ENCODE measurements around the gene CMTM8.

CMTM8 gene

DNA sequence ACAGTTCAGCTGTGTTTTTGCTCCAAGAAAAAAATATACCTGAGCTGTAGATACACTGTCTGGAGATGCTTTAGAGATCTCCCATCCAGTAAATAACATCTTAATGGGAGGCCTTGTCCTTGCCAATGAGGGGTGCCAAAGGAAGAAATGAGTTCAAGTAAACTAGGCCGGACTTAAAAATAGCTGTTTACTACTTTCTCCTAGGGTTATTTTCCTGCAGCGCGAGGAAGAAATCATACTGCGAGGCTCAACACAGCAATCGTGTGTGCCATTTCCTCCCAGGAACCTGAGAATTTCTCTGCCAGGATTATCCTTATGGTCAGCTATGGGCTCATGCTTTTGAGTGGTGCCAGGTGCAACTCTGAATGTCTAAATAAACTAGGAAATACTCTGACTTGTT is 71.9 kb downstream of the CMTM8 start:
- DNase-seq = peak; percentile 40

DNA sequence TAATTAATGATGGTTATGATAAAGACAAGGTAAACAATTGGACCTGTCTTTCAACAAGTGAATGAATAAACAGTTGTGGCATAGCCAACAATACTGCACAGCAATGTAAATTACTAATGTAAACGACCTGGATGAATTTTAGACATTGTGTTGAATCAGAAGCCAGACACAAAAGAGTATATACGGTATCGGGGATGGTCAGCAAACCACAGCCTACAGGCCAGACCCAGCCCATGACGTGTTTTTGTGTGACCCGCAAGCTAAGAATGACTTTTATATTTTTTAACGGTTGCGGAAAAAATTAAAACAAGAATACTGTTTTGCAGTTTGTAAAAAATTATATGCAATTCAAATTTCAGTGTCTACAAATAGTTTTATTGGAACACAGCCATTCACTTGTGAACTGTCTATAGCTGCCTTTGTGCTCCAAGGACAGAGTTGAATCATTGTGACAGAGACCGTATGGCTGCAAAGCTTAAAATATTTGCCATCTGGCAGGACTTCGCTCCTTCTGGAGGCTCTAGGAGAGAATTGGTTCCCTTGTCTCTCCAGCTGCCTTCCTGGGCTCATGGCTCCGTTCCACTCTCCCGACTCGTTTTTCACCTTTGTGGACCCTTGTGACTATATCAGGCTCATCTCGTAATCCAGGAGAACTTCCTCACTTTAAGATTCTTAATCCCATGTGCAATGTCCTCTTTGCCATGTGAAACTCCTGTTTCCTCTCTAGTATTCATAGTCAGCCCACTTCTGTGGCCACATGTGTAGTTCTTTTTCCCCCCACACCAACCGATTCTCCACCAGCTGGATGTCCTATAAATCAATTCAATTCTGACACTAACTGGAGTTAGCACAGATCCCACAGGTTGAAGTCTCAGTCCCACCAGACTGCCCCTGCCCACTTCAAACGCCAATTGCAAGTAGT is 72.7 kb downstream of the CMTM8 start:
- peak; percentile 36 for DNase-seq

DNA sequence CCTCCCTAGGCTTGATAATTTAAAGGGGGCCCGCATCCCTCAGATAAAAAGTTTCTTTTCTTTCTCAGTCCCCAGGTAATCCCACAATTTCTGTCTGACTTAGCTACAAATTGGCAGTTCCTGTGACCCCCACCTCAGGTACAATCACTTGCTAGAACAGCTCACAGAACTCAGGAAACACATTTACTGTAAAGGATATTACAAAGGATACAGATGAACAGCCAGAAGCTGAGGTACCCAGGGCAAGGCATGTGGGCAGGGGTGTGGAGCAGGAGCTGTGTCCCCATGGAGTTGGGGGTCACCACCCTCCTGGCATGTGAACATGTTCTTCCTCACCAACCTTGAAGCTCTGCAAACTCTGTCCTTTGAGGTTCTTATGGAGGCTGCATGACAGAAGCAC is 73.8 kb downstream of the CMTM8 start:
- DNase-seq = no peak

- DNase-seq = no peak
These were observed 74.7 kb downstream of the CMTM8 start for GRCh38 chr3:32313169-32313568.

DNA sequence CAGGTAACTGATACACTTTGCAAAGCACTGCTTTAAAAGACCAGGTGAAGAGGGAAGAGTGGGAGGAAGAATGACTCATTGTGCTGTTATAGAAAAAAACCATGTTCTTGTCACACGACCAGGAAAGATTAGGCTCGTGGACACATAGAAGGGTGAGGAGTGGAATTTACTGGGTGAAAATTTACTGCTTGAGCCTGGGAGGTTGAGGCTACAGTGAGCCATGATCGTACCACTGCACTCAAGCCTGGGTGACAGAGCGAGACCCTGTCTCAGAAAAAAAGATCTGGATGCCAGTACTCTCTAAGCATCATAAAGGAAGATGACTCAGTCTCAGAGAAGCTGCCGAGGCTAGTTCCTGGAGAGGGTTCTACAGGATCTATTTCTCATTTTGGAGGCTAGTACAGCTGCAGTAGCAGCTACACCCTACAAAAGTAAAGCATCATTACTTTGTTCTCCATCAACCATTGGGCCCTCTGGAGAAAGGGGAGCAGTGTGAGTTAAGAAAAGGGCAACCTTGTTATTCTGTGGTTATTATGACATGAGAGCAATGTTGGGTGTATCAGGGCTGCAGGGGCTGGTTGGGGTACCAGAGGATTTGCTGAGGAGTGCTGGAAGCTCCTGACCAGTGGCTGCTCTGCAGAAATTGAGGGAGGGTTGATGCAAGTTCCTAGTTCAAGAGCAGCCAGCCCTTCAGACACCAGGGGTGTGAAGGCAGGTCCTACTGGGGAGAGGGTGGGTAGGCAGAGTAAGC is 75.4 kb downstream of the CMTM8 start:
- no peak for DNase-seq

DNA sequence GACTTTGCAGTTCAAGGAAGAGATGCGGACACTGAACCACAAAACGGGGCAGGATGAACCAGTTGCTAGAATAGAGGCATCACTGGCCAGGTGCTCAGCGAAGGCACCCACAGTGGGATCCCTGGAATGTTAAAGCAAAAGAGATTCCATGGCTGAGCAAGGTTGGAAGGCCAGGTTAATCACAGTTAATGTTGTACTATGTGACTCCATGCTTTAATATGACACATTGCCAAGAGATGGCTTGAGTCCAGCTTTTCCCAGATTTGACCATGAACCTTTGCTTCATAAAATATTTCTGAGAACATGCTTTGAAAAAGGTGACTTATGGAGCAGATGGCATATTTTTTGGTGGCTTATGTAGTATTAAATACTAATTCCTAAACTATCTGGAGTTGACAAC is 77.0 kb downstream of the CMTM8 start:
- DNase-seq = no peak

DNA sequence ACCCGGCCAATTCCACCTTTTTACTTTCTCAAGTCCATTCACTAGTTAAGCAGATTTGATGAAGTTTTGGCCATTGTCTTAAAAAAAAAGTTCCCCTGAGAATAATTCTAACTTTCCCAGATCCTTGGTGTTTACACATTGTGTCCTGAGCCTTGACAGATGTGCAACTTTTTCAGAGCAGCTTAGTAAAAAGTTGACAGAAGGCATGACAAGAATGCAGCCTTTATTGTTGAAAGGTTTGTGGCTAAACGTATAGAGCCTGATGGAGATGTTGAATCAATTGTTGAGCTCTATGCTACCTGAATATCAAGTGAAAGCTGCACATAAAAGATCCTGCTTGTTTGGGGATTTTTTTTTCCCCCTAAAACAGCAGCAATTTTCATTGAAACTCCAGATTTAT is 77.8 kb downstream of the CMTM8 start:
- DNase-seq = no peak

DNA sequence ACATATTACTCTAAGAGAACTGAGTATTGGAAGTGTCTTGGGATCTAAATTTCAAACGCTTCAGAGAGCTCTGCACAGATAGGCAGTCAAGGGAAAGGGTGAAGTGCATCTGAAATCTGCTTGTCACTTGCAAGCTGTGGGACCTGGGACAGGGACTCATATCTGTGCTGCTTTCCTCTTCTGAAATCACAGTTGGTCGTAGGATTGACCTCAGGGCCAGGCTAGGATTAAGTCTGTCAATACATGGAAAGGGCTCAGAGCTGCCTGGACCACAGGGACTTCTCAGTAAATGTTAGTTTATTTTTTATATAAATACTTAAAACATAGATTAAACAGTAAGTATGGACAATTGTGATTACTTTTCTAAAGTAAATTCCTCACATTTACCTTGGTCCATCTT is 78.5 kb downstream of the CMTM8 start:
- DNase-seq = no peak

DNA sequence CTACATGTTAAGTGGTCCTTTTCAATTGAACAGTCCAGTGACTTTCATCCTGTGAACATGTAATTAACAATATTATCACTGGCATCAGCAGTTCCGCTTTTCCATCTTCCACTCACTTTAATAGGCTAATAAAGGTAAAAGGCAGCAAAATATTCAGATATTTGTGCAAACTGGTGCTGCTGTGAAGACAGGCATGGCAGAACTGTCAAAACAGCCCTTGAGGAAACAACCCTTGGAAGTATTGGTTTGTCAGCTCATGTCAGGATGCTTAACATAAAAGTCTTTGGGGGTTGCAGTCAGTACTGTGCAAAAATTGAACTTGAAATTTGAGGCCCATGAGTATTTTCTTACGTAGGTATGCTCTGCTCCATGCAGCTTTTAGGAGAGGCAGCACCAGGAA is 81.1 kb downstream of the CMTM8 start:
- DNase-seq = no peak

DNA sequence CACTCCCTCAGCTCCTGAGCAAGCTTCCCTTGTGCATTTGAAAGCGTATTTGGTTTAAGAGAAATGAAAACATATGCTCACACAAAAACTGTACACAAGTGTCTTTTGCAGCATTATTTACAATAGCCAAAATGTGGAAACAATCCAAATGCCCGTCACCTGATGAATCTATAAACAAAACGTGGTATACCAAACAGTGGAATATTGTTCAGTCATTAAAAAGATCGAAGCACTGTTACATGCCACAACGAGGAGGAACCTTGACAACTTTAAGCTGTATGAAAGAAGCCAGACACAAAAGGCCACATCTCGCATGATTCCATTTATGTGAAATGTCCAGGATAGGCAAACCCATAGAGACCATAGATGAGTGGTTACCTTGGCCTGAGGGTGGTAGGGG is 81.6 kb downstream of the CMTM8 start:
- no peak for DNase-seq

GRCh38 chr3:32321095-32321790 is 82.8 kb downstream of the CMTM8 start:
- no peak for DNase-seq

DNA sequence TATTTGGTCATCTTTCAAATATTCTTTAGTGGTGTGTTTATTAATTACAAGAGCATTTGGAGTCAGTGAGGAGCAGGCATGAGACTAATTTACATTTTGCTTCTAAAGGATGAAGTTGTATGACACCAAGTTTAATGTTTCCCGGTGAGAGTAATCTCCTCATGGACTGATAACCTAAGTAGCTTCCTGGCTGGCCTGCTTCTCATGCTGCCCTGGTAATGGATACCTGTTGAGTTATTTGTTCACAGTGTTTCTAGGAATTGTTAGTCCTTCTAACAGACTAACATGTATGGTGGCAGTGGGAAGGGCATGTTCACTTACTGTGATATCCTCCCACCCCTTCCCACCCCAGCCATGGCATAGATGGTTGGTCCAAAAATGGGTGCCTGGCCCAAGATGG is 83.8 kb downstream of the CMTM8 start:
- DNase-seq = no peak

- no peak for DNase-seq
These were observed 85.1 kb downstream of the CMTM8 start for GRCh38 chr3:32323604-32324003.

DNA sequence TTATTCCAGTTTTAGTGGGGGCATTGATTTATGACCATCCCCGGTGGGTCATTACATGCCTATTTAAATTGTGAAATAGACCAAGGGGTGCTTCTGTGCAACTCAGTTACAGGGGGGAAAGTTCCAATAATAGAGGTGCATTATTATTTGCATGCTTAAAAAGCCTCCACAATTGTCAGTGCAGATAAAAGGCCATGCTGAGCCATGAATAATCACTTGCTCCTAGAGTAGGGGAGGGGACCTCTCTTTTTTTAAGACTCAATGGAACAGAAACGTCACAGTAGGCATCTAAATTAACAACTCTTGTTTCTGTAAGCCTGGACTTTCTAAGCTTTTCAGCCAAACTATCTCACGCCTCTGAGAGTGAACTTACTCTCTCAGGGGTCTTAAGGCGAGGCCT is 86.7 kb downstream of the CMTM8 start:
- DNase-seq = no peak

DNA sequence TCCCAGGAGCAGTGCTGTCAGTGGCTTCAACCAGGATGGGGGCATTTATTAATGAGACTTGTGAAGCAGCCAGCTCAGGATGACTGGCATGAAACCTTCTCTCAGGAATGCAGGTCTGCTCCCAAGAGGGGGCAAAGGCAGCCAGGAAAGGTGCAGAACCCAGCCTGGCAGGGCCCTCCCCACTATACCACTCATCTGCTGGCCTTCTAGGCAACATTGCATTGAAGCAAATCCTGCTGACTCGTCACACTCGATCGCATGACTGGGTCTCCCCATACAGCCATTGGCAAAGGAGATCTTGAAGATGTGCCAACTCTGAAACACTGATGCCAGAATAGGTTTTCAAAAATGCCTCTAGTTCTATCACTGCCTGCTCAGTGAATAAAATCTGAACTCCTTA is 87.4 kb downstream of the CMTM8 start:
- DNase-seq = no peak

GRCh38 chr3:32326795-32327194 is 88.3 kb downstream of the CMTM8 start:
- no peak for DNase-seq

DNA sequence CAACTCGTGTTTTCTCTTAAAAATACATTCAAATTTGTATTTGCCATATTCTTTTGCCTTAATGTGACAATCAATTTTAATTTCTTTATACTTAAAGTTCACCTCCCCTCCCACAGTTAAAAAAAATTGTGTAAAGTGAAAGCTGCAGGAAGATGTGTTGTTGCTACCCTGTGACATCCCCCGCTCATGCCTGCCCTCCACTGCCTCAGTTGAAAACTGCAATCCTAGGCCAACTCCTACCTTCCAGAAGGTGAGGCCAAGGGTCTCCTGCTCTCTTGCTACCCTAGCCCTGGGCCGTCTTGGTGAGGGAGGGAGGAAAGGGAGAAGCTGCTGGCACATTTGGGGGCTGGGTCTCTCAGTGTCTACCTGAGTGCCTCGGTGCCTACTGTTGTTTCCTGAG is 96.2 kb downstream of the CMTM8 start:
- no peak for DNase-seq

GRCh38 chr3:32335365-32336112 is 97.1 kb downstream of the CMTM8 start:
- no peak for DNase-seq

DNA sequence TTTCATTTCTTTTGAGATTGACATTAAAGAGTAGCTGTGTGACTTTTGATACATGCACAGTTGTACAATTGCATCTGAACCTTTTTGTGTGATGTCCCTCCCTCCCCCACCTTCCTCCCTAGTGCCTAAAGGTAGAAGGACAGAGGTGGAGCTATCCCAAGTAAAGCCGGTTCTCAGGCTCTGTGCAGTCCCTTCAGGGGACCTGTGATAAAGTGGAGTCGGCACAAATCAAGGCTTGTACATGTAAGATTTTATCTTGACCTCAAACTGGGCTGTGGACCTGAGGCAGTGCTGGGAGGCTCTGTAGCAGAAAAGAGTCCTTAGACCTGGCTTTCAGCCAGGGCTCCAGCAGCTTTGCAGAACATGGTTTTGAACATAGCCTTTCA is 97.6 kb downstream of the CMTM8 start:
- DNase-seq = no peak

DNA sequence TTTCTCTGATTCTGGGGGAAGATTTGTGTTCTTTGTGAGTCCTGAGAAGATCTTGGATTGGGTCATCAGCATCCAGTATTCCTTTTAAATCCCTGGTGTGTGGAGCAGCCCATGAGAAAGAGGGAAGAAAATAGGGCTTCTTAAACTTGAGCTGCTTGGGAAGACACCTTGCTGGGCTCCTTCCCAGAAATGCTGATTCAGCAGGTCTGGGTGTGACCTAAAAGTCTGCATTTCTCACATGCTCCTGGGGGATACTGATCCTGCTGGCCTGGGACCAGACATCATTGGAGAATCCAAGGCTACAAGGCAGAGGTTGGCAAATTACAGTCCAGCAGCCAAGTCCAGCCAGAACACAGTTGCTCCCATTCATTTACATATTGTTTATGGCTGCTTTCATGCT is 99.0 kb downstream of the CMTM8 start:
- DNase-seq = no peak

DNA sequence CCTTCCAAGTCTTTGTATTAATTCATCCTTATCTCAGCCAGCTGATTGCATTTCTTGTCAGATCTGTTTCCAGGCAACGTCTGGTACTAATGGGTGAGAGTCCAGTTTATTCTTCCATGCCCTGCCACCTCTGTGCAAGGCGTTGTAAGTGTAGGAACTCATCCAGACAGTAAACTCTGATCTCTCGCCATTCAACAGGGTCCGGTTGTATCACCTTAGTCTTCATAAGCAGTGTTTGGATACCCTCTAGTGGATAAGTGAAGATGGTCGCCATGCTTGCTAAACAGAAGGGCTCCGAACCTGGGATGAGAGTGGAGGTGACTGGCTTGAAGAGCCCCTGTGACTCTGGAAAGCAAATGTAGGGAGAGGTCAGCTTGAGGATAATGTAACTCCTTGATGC is 101.6 kb downstream of the CMTM8 start:
- peak; percentile 37 for DNase-seq

DNA sequence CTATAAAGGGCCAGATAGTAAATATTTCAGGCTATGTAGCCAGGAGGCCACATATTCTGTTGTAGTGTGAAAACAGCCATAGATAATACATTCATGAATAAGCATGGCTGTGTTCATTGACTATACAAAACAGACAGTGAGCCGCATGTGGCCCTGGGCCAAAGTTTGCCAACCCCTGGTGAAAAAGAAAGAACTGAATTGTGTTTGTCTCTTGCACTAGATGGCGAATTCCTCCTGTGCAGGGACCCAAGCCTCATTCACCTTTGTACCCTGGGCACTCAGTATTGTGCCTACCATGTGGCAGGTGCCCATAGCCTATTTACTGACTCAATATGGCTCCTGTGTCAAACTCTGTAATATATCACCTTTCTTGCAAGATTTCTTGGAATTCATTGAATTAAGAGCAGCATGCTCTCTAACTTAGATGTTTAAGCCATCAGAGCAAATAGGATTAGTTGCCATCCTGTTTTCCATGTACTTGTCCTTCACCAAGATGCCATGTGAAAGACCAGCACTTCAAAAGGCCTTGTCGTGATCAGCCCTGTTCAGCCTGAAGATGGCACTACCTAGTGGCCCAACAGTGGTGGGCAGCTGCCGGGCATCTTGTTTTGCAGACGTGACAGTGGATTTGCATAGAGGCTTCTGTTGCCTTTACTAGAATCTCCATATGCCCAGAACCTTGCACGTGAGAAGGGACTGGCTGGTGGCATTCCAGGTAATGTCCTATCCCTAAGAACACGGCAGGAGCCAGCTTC is 102.3 kb downstream of the CMTM8 start:
- DNase-seq = peak; percentile 15

Data from SHP77 treated with DMSO at 0.1 percent for 48 hours (cell line).